GM12878 (cell line): ENCODE measurements around the gene CACNG3. TPM values are rescaled to one million over a fixed set of nuclear protein-coding genes. Genes with fewer than 3 reads are reported as not detected.

Experiments used
- ATAC-seq: fragments of 200-7000 bp; cut with Tn5 transposase; 3 replicates; pipeline ENCODE4 v1.9.1; 2020; ENCODE audit warnings: mild to moderate bottlenecking, moderate library complexity
- BruUV-seq: library from RNA; stranded (reverse); fragments of 400-500 nt; replicated peaks from 2 replicates; lab custom pipeline; 2021; lab: Mats Ljungman, UMichigan
- CTCF ChIA-PET: fragments of 300-600 bp; sonication (Branson Sonifier 250); formaldehyde crosslinking; extraction: SDS; loops from one replicate; lab custom pipeline; 2021; ENCODE audit warnings: inconsistent platforms; lab: Yijun Ruan, JAX
- POLR2A ChIA-PET: fragments of 350-600 bp; formaldehyde crosslinking; extraction: SDS; loops from one replicate; lab custom pipeline; 2021; ENCODE audit warnings: inconsistent platforms; lab: Charles Lee
- RAD21 ChIA-PET: fragments of 300-600 bp; sonication (Branson Sonifier 250); formaldehyde crosslinking; loops from one replicate; lab custom pipeline; 2023; ENCODE audit warnings: antibody characterized with exemption; ENCODE audit not compliant: unreplicated experiment; lab: Charles Lee
- SMC1A ChIA-PET: fragments of 300-600 bp; sonication (Branson Sonifier 250); formaldehyde crosslinking; loops from one replicate; lab custom pipeline; 2023; ENCODE audit not compliant: unreplicated experiment, uncharacterized antibody; lab: Charles Lee
- DNase-seq: peaks from one replicate; pipeline ENCODE4 v3.0.0-alpha.2; 2011; ENCODE audit warnings: low read depth, low spot score
- FAIRE-seq: peaks from 3 replicates; lab custom pipeline; 2011; peaks lifted over from hg19 to GRCh38; lab: Jason Lieb, UNC
- H2AFZ ChIP-seq: 2 replicates; pipeline ENCODE4 v1.6.0; 2011; ENCODE audit warnings: low read depth, low read length, control low read depth; ENCODE audit not compliant: control insufficient read depth
- H3K27ac ChIP-seq: 2 replicates; pipeline ENCODE4 v1.5.1; 2011; ENCODE audit warnings: control low read depth; ENCODE audit not compliant: control insufficient read depth, insufficient read depth
- H3K27me3 ChIP-seq, 2 experiments: replicated peaks in 1 of 2; 2 replicates each; pipeline versions ENCODE4 v1.6.0 to v1.6.1; 2011; ENCODE audit warnings: low read length in 1 of 2; ENCODE audit not compliant: control insufficient read depth in 2 of 2, insufficient read depth in 2 of 2
- H3K36me3 ChIP-seq, 2 experiments: 2 replicates each; pipeline ENCODE4 v1.5.1; 2011; ENCODE audit warnings: low read length in 1 of 2; ENCODE audit not compliant: control insufficient read depth in 2 of 2, insufficient read depth in 2 of 2
- H3K4me1 ChIP-seq: 2 replicates; pipeline ENCODE4 v1.6.1; 2011; ENCODE audit warnings: mild to moderate bottlenecking, low read length, moderate library complexity, mixed read lengths; ENCODE audit not compliant: control insufficient read depth, insufficient read depth
- H3K4me2 ChIP-seq: 2 replicates; pipeline ENCODE4 v1.6.0; 2011; ENCODE audit warnings: control low read depth; ENCODE audit not compliant: control insufficient read depth, insufficient read depth
- H3K4me3 ChIP-seq: fragments of 200-600 bp; sonication (generic); 2 replicates; pipeline ENCODE4 v1.5.1; 2016
- H3K79me2 ChIP-seq: 2 replicates; pipeline ENCODE4 v1.6.0; 2011; ENCODE audit warnings: low read length; ENCODE audit not compliant: control insufficient read depth, insufficient read depth
- H3K9ac ChIP-seq: 2 replicates; pipeline ENCODE4 v1.8.0; 2011; ENCODE audit warnings: low read length, control low read depth, mixed read lengths; ENCODE audit not compliant: control insufficient read depth, insufficient read depth
- H3K9me3 ChIP-seq: replicated peaks from 3 replicates; pipeline ENCODE4 v1.5.1; 2011; ENCODE audit warnings: mild to moderate bottlenecking, low read length; ENCODE audit not compliant: control insufficient read depth, insufficient read depth
- H4K20me1 ChIP-seq: 2 replicates; pipeline ENCODE4 v1.6.0; 2011; ENCODE audit not compliant: control insufficient read depth, insufficient read depth
- ATF3 ChIP-seq: IDR thresholded peaks from 2 replicates; pipeline ENCODE4 v1.6.1; 2011; ENCODE audit warnings: low read depth, mild to moderate bottlenecking, low read length, moderate library complexity, borderline replicate concordance; ENCODE audit errors: extremely low read depth
- DPF2 ChIP-seq: fragments of 450-650 bp; IDR thresholded peaks from 2 replicates; pipeline ENCODE4 v1.6.1; 2017; ENCODE audit warnings: mild to moderate bottlenecking
- ETV6 ChIP-seq, 2 experiments: fragments of 450-650 bp in 1 of 2; IDR thresholded peaks in 1 of 2; conservative IDR thresholded peaks in 1 of 2; 2 replicates each; pipeline ENCODE4 v1.6.1; 2014; ENCODE audit warnings: antibody characterized with exemption in 1 of 2, borderline replicate concordance in 1 of 2, low read depth in 1 of 2, mild to moderate bottlenecking in 1 of 2, moderate library complexity in 1 of 2
- MTA2 ChIP-seq: fragments of 450-650 bp; IDR thresholded peaks from 2 replicates; pipeline ENCODE4 v1.6.1; 2016; ENCODE audit warnings: low read depth, mild to moderate bottlenecking, moderate library complexity
- NBN ChIP-seq: fragments of 450-650 bp; IDR thresholded peaks from 2 replicates; pipeline ENCODE4 v1.6.1; 2016
- PAX8 ChIP-seq: fragments of 450-650 bp; IDR thresholded peaks from 2 replicates; pipeline ENCODE4 v1.6.1; 2017; ENCODE audit warnings: mild to moderate bottlenecking, moderate library complexity
- SIN3A ChIP-seq: IDR thresholded peaks from 2 replicates; pipeline ENCODE4 v1.6.1; 2012; ENCODE audit warnings: low read depth, low read length, improper control_type of control experiment
- SMARCA5 ChIP-seq: fragments of 450-650 bp; IDR thresholded peaks from 2 replicates; pipeline ENCODE4 v1.6.1; 2017; ENCODE audit warnings: mild to moderate bottlenecking
- SUZ12 ChIP-seq: fragments of 200-600 bp; sonication (generic); IDR thresholded peaks from one replicate; pipeline ENCODE4 v1.6.1; 2018; ENCODE audit warnings: antibody characterized with exemption, mild to moderate bottlenecking; ENCODE audit not compliant: unreplicated experiment
- USF2 ChIP-seq: IDR thresholded peaks from 2 replicates; pipeline ENCODE4 v1.6.1; 2011; ENCODE audit warnings: low read depth, low read length, improper control_type of control experiment, borderline replicate concordance
- ZBTB11 ChIP-seq: fragments of 450-650 bp; formaldehyde crosslinking; IDR thresholded peaks from 2 replicates; pipeline ENCODE4 v1.5.0; 2022; ENCODE audit warnings: mild to moderate bottlenecking, missing genetic modification characterization
- ZNF384 ChIP-seq: IDR thresholded peaks from 2 replicates; pipeline ENCODE4 v1.6.1; 2012; ENCODE audit warnings: low read depth, mild to moderate bottlenecking, low read length, improper control_type of control experiment, borderline replicate concordance
- WGBS: methylation state at CpG from one replicate; pipeline ENCODE4 v1.1.6; 2016; ENCODE audit warnings: low lambda C conversion rate; ENCODE audit not compliant: insufficient replicate concordance, insufficient coverage; ENCODE audit errors: missing lambda C conversion rate; 5-methylcytosine and 5-hydroxymethylcytosine counted together
- in situ Hi-C: fragments of 300-500 bp; cut with MboI; formaldehyde crosslinking; loops from 9 replicates; pipeline ENCODE4 v1.14.3; 2018; ENCODE audit warnings: mixed read lengths
- intact Hi-C: fragments of 100-400 bp; cut with micrococcal nuclease; formaldehyde crosslinking; loops from one replicate; pipeline ENCODE4 v1.14.2; 2022; ENCODE audit not compliant: unreplicated experiment
- polyA plus RNA-seq, 11 experiments: library from polyadenylated mRNA; depleted of rRNA in 4 of 11; unstranded in 6 of 11; stranded (reverse) in 5 of 11; fragments of >200 nt; fragmentation: Nextera tagmentation in 4 of 11; fragmentation: Illumina TruSeq in 1 of 11; extraction: Ambion mirVana in 4 of 11; extraction: Trizol in 1 of 11; gene quantifications; 1 replicate in 1 of 11; 2 replicates in 10 of 11; pipeline versions ENCODE4 v1.2.1 to v1.2.3, GENCODE V29; 2011 to 2016; ENCODE audit warnings: inconsistent platforms in 2 of 11, missing spikeins in 2 of 11, low read depth in 1 of 11
- total RNA-seq, 4 experiments: library from RNA; depleted of rRNA in 3 of 4; stranded (reverse); fragments of >200 nt in 3 of 4; fragmentation: Illumina TruSeq in 1 of 4; extraction: Trizol in 1 of 4; gene quantifications; 2 replicates each; pipeline versions ENCODE4 v1.2.1 to v1.2.3, GENCODE V29; 2013 to 2021
- TF ChIP-seq, protein P1 (sequence below): fragments of 450-650 bp; IDR thresholded peaks from 2 replicates; pipeline ENCODE4 v1.6.1; 2018; ENCODE audit warnings: borderline replicate concordance, mild to moderate bottlenecking; ENCODE audit not compliant: partially characterized antibody
- TF ChIP-seq, protein P2 (sequence below): fragments of 450-650 bp; IDR thresholded peaks from 2 replicates; pipeline ENCODE4 v1.6.1; 2017; ENCODE audit warnings: mild to moderate bottlenecking, low read depth, inconsistent platforms; ENCODE audit not compliant: poor library complexity, severe bottlenecking

Gene CACNG3
- total and polyA plus RNA-seq, 10 of the 15 experiments (the other 5 are each of a cell fraction or from before 2014, with no cell fraction given) = 0.04 TPM; not detected in 9

- Histone ChIP-seq H3K36me3 (no peaks in the 10 kb centered on the region), H3K9ac (no peak overlapping the region), H4K20me1 (no peaks in the 10 kb centered on the region), H3K79me2 (no peaks in the 10 kb centered on the region), H3K4me2 (no peak overlapping the region), H3K27ac (no peak overlapping the region), H3K4me3 (no peak overlapping the region), H3K4me1 (no peaks in the 10 kb centered on the region), H2AFZ (no peak overlapping the region), H3K27me3 (no peaks in the 10 kb centered on the region), H3K9me3 (no peaks in the 10 kb centered on the region)
- SMC1A ChIA-PET = no interaction called here
- no TSS peak for BruUV-seq
- WGBS = 11% methylated on average over 3 of the region's 3 CpGs
- POLR2A ChIA-PET = no interaction called here
- CTCF ChIA-PET = no interaction called here
- FAIRE-seq (no peak), ATAC-seq (no peak), DNase-seq (no peak)
- intact Hi-C loops (no loop called here), in situ Hi-C loops (no loop called here)
- RAD21 ChIA-PET = no interaction called here
- TF ChIP-seq, protein P1, sequence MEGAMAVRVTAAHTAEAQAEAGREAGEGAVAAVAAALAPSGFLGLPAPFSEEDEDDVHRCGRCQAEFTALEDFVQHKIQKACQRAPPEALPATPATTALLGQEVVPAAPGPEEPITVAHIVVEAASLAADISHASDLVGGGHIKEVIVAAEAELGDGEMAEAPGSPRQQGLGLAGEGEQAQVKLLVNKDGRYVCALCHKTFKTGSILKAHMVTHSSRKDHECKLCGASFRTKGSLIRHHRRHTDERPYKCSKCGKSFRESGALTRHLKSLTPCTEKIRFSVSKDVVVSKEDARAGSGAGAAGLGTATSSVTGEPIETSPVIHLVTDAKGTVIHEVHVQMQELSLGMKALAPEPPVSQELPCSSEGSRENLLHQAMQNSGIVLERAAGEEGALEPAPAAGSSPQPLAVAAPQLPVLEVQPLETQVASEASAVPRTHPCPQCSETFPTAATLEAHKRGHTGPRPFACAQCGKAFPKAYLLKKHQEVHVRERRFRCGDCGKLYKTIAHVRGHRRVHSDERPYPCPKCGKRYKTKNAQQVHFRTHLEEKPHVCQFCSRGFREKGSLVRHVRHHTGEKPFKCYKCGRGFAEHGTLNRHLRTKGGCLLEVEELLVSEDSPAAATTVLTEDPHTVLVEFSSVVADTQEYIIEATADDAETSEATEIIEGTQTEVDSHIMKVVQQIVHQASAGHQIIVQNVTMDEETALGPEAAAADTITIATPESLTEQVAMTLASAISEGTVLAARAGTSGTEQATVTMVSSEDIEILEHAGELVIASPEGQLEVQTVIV = no peak
- TF ChIP-seq MTA2 (no peak), DPF2 (no peak), ZBTB11 (CRISPR knock-in tag) (no peak), SUZ12 (no peak), NBN (no peak), ETV6 (conservative IDR thresholded peaks at IDR 0.05 in 1 of 2, IDR thresholded peaks at IDR 0.05 in 1 of 2; ENCODE audit: borderline replicate concordance in 1 of 2, low read depth in 1 of 2) (no peak), ATF3 (no peak), USF2 (no peak), SMARCA5 (no peak), SIN3A (no peak), ZNF384 (no peak), PAX8 (no peak)
- TF ChIP-seq, protein P2, sequence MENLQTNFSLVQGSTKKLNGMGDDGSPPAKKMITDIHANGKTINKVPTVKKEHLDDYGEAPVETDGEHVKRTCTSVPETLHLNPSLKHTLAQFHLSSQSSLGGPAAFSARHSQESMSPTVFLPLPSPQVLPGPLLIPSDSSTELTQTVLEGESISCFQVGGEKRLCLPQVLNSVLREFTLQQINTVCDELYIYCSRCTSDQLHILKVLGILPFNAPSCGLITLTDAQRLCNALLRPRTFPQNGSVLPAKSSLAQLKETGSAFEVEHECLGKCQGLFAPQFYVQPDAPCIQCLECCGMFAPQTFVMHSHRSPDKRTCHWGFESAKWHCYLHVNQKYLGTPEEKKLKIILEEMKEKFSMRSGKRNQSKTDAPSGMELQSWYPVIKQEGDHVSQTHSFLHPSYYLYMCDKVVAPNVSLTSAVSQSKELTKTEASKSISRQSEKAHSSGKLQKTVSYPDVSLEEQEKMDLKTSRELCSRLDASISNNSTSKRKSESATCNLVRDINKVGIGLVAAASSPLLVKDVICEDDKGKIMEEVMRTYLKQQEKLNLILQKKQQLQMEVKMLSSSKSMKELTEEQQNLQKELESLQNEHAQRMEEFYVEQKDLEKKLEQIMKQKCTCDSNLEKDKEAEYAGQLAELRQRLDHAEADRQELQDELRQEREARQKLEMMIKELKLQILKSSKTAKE = no peak
These were observed 76.0 kb downstream of the CACNG3 start for GRCh38 chr16:24332178-24332577.
